WTC11 (cell line): Measurements from ENCODE around the gene AOAH. TPM values are rescaled to one million over a fixed set of nuclear protein-coding genes. Genes with fewer than 3 reads are reported as not detected.

Source experiments
- ATAC-seq: fragments of 200-7000 bp; cut with Tn5 transposase; 2 replicates; pipeline ENCODE4 v1.10.0; 2021; ENCODE audit warnings: mild to moderate bottlenecking, moderate library complexity
- CTCF ChIA-PET: fragments of 300-600 bp; sonication (Branson Sonifier 250); formaldehyde crosslinking; loops from one replicate; lab custom pipeline; 2021; ENCODE audit warnings: antibody characterized with exemption; lab: Charles Lee
- POLR2A ChIA-PET: fragments of 350-600 bp; sonication (Branson Sonifier 250); formaldehyde crosslinking; loops from one replicate; lab custom pipeline; 2021; ENCODE audit warnings: antibody characterized with exemption; lab: Charles Lee
- DNase-seq: peaks from one replicate; pipeline ENCODE4 v3.0.0; 2021; ENCODE audit warnings: low spot score
- H3K27ac Mint-ChIP-seq: 2 replicates; pipeline ENCODE4 v1.8.0; 2021; ENCODE audit warnings: mixed read lengths
- H3K27me3 Mint-ChIP-seq: 2 replicates; pipeline ENCODE4 v1.8.0; 2021; ENCODE audit warnings: low read depth, mild to moderate bottlenecking, moderate library complexity, mixed read lengths
- H3K36me3 Mint-ChIP-seq: 2 replicates; pipeline ENCODE4 v1.8.0; 2021; ENCODE audit warnings: mixed read lengths
- H3K4me1 Mint-ChIP-seq: 2 replicates; pipeline ENCODE4 v1.8.0; 2022; ENCODE audit warnings: mixed read lengths
- H3K4me3 Mint-ChIP-seq: 2 replicates; pipeline ENCODE4 v1.8.0; 2021; ENCODE audit warnings: mild to moderate bottlenecking, moderate library complexity, mixed read lengths
- H3K9me3 Mint-ChIP-seq: 2 replicates; pipeline ENCODE4 v1.8.0; 2021; ENCODE audit warnings: mixed read lengths
- ARID4B ChIP-seq: sonication (generic); formaldehyde crosslinking; IDR thresholded peaks from 2 replicates; pipeline ENCODE4 v1.8.0; 2023; ENCODE audit warnings: missing genetic modification reagents, mild to moderate bottlenecking, borderline replicate concordance
- ATF2 ChIP-seq: sonication (generic); formaldehyde crosslinking; IDR thresholded peaks from 2 replicates; pipeline ENCODE4 v1.8.1; 2022; ENCODE audit warnings: low read depth, missing genetic modification reagents, borderline replicate concordance
- CTCF ChIP-seq: fragments of 200-600 bp; IDR thresholded peaks from 2 replicates; pipeline ENCODE4 v1.8.0; 2022; ENCODE audit warnings: antibody characterized with exemption
- FOXP1 ChIP-seq: sonication (generic); formaldehyde crosslinking; IDR thresholded peaks from 2 replicates; pipeline ENCODE4 v1.8.0; 2022; ENCODE audit warnings: missing genetic modification reagents, mild to moderate bottlenecking, moderate library complexity, borderline replicate concordance
- HMGXB4 ChIP-seq: sonication (generic); formaldehyde crosslinking; IDR thresholded peaks from 2 replicates; pipeline ENCODE4 v1.8.1; 2023; ENCODE audit warnings: mild to moderate bottlenecking, moderate library complexity, missing genetic modification reagents
- IRF2 ChIP-seq: sonication (generic); formaldehyde crosslinking; IDR thresholded peaks from 2 replicates; pipeline ENCODE4 v1.8.0; 2022; ENCODE audit warnings: low read depth, missing genetic modification reagents, borderline replicate concordance
- NFATC4 ChIP-seq: fragments of 250-450 bp; sonication (Bioruptor Pico); IDR thresholded peaks from 2 replicates; pipeline ENCODE4 v1.9.0; 2021; ENCODE audit warnings: mild to moderate bottlenecking
- NFE2L1 ChIP-seq: sonication (generic); formaldehyde crosslinking; IDR thresholded peaks from 2 replicates; pipeline ENCODE4 v1.8.1; 2023; ENCODE audit warnings: missing genetic modification reagents
- NR1H2 ChIP-seq: sonication (generic); formaldehyde crosslinking; IDR thresholded peaks from 2 replicates; pipeline ENCODE4 v1.9.0; 2021; ENCODE audit warnings: mild to moderate bottlenecking, moderate library complexity, missing genetic modification reagents
- NR2C2 ChIP-seq: sonication (generic); formaldehyde crosslinking; IDR thresholded peaks from 2 replicates; pipeline ENCODE4 v1.8.0; 2022; ENCODE audit warnings: mild to moderate bottlenecking, missing genetic modification reagents
- PRDM15 ChIP-seq: sonication (generic); formaldehyde crosslinking; IDR thresholded peaks from 2 replicates; pipeline ENCODE4 v1.8.0; 2022; ENCODE audit warnings: missing genetic modification reagents
- PREB ChIP-seq: sonication (generic); formaldehyde crosslinking; IDR thresholded peaks from 2 replicates; pipeline ENCODE4 v1.8.1; 2022; ENCODE audit warnings: mild to moderate bottlenecking, missing genetic modification reagents, moderate library complexity, borderline replicate concordance
- RELA ChIP-seq: sonication (generic); formaldehyde crosslinking; IDR thresholded peaks from 2 replicates; pipeline ENCODE4 v1.8.1; 2022; ENCODE audit warnings: missing genetic modification reagents, mild to moderate bottlenecking, borderline replicate concordance
- RORB ChIP-seq: fragments of 250-450 bp; sonication (Bioruptor Pico); IDR thresholded peaks from 2 replicates; pipeline ENCODE4 v1.9.0; 2021; ENCODE audit warnings: mild to moderate bottlenecking
- TCF7 ChIP-seq: sonication (generic); formaldehyde crosslinking; IDR thresholded peaks from 2 replicates; pipeline ENCODE4 v1.8.0; 2022; ENCODE audit warnings: mild to moderate bottlenecking, low read depth, missing genetic modification reagents, moderate library complexity
- ZBTB21 ChIP-seq: sonication (generic); formaldehyde crosslinking; IDR thresholded peaks from 2 replicates; pipeline ENCODE4 v1.8.1; 2023; ENCODE audit warnings: mild to moderate bottlenecking, missing genetic modification reagents, borderline replicate concordance
- ZNF263 ChIP-seq: sonication (generic); formaldehyde crosslinking; IDR thresholded peaks from 2 replicates; pipeline ENCODE4 v1.8.1; 2022; ENCODE audit warnings: low read depth, mild to moderate bottlenecking, moderate library complexity, missing genetic modification reagents
- total RNA-seq: library from RNA; stranded (reverse); gene quantifications from 3 replicates; pipeline ENCODE4 v1.2.3, GENCODE V29; 2021

The AOAH gene
- total RNA-seq, 1 experiment from 2014 or later: 0.31 TPM

GRCh38 chr7:36473454-36474282 lies 250.6 kb downstream of the AOAH start:
- TF ChIP-seq ZBTB21 (CRISPR knock-in tag) (no peak), HMGXB4 (peak; percentile 55; the same call in 1 of the 2 replicates), PREB (no peak), TCF7 (CRISPR knock-in tag) (no peak), CTCF (peak; percentile 59), PRDM15 (CRISPR knock-in tag) (no peak), IRF2 (CRISPR knock-in tag) (no peak), NFATC4 (no peak)
- H3K9me3 Mint-ChIP-seq: peaks cover 11% of the 10 kb centered on the region; the same call in 1 of the 2 replicates
- POLR2A ChIA-PET: no interaction called here
- H3K27me3 Mint-ChIP-seq: no peaks in the 10 kb centered on the region
- H3K27ac Mint-ChIP-seq: no peak overlapping the region
- H3K4me1 Mint-ChIP-seq: no peaks in the 10 kb centered on the region
- peak; percentile 89 for ATAC-seq
- peak; percentile 79 for DNase-seq
- no peak overlapping the region for H3K4me3 Mint-ChIP-seq
- no peaks in the 10 kb centered on the region for H3K36me3 Mint-ChIP-seq
- CTCF ChIA-PET: interaction anchor here (0.6 to 3.6 kb wide), 19 partner anchors 8 to 728 kb away, joined by 3 to 24 read pairs (median 3); no protein-coding TSS in a partner anchor

GRCh38 chr7:36472141-36472729 lies 252.1 kb downstream of the AOAH start:
- Mint-ChIP-seq H3K9me3 (peaks cover 16% of the 10 kb centered on the region), H3K27me3 (no peaks in the 10 kb centered on the region), H3K4me1 (no peaks in the 10 kb centered on the region), H3K36me3 (no peaks in the 10 kb centered on the region), H3K27ac (no peak overlapping the region), H3K4me3 (no peak overlapping the region)
- DNase-seq (no peak), ATAC-seq (no peak)
- ChIA-PET CTCF (interaction anchor here (1.1 to 3.6 kb wide), 7 partner anchors 15 to 728 kb away, joined by 3 to 24 read pairs (median 4); no protein-coding TSS in a partner anchor), POLR2A (interaction anchor here (0.7 kb wide), 1 partner anchor 109 kb away, joined by 3 read pairs; no protein-coding TSS in a partner anchor)
- TF ChIP-seq FOXP1 (no peak), ATF2 (CRISPR knock-in tag) (no peak), NR1H2 (no peak), RELA (CRISPR knock-in tag) (no peak), ARID4B (no peak), NFE2L1 (CRISPR knock-in tag) (no peak), NR2C2 (CRISPR knock-in tag) (no peak), ZNF263 (CRISPR knock-in tag) (no peak), RORB (CRISPR knock-in tag) (no peak)
